Liver (tissue), 3 donors: ENCODE measurements around the gene IGFALS.

ENCODE experiments used
- RXRA ChIP-seq, 2 donors: IDR thresholded peaks; 2 replicates each; pipeline ENCODE4 v1.6.1; 2017 to 2018; ENCODE audit warnings: antibody characterized with exemption in 2 of 2, mild to moderate bottlenecking in 1 of 2
- SP1 ChIP-seq: IDR thresholded peaks from 2 replicates; pipeline ENCODE4 v1.6.1; 2018; ENCODE audit warnings: antibody characterized with exemption, mild to moderate bottlenecking
- TAF1 ChIP-seq: conservative IDR thresholded peaks from 2 replicates; pipeline ENCODE4 v1.6.1; 2016; ENCODE audit warnings: antibody characterized with exemption, mild to moderate bottlenecking
- YY1 ChIP-seq: IDR thresholded peaks from 2 replicates; pipeline ENCODE4 v1.6.1; 2016; ENCODE audit warnings: antibody characterized with exemption, mild to moderate bottlenecking
- TF ChIP-seq, protein P1 (sequence below): fragments of 150-350 bp; IDR thresholded peaks from 2 replicates; pipeline ENCODE4 v1.5.1; 2017; ENCODE audit warnings: improper control_type of control experiment, low read depth, low read length; ENCODE audit not compliant: missing input control
- TF ChIP-seq, protein P2 (sequence below): IDR thresholded peaks from 2 replicates; pipeline ENCODE4 v1.6.1; 2016; ENCODE audit warnings: antibody characterized with exemption, mild to moderate bottlenecking
- TF ChIP-seq, protein P3 (sequence below): IDR thresholded peaks from 2 replicates; pipeline ENCODE4 v1.6.1; 2016; ENCODE audit warnings: antibody characterized with exemption
- TF ChIP-seq, protein P4 (sequence below): IDR thresholded peaks from 2 replicates; pipeline ENCODE4 v1.6.1; 2016; ENCODE audit warnings: antibody characterized with exemption
- TF ChIP-seq, protein P5 (sequence below): IDR thresholded peaks from 2 replicates; pipeline ENCODE4 v1.6.1; 2016; ENCODE audit warnings: antibody characterized with exemption
- donor health status: healthy.
- donor health status: healthy.

DNA sequence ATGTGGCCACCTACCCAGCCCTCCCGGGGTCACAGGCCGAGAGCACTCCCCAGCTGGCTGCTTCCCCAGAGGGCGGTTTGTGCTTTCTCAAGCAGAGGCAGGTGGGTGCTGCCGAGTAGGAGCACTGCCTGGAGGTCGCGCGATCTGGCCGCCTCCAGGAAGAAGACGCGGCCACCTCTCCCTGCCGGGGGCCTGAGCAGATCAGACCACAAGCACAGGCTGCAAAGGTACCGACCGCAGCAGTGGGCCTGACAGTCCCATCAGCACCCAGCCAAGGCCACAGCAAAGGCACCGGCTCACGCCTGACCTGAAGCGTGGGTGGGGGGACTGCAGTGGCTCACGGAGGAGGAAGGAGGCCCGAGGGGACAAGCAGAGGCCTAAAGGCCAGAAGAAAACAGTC, 15.2 kb upstream of the IGFALS start:
- TF ChIP-seq, protein P1, sequence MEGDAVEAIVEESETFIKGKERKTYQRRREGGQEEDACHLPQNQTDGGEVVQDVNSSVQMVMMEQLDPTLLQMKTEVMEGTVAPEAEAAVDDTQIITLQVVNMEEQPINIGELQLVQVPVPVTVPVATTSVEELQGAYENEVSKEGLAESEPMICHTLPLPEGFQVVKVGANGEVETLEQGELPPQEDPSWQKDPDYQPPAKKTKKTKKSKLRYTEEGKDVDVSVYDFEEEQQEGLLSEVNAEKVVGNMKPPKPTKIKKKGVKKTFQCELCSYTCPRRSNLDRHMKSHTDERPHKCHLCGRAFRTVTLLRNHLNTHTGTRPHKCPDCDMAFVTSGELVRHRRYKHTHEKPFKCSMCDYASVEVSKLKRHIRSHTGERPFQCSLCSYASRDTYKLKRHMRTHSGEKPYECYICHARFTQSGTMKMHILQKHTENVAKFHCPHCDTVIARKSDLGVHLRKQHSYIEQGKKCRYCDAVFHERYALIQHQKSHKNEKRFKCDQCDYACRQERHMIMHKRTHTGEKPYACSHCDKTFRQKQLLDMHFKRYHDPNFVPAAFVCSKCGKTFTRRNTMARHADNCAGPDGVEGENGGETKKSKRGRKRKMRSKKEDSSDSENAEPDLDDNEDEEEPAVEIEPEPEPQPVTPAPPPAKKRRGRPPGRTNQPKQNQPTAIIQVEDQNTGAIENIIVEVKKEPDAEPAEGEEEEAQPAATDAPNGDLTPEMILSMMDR: no peak
- TF ChIP-seq, protein P2, sequence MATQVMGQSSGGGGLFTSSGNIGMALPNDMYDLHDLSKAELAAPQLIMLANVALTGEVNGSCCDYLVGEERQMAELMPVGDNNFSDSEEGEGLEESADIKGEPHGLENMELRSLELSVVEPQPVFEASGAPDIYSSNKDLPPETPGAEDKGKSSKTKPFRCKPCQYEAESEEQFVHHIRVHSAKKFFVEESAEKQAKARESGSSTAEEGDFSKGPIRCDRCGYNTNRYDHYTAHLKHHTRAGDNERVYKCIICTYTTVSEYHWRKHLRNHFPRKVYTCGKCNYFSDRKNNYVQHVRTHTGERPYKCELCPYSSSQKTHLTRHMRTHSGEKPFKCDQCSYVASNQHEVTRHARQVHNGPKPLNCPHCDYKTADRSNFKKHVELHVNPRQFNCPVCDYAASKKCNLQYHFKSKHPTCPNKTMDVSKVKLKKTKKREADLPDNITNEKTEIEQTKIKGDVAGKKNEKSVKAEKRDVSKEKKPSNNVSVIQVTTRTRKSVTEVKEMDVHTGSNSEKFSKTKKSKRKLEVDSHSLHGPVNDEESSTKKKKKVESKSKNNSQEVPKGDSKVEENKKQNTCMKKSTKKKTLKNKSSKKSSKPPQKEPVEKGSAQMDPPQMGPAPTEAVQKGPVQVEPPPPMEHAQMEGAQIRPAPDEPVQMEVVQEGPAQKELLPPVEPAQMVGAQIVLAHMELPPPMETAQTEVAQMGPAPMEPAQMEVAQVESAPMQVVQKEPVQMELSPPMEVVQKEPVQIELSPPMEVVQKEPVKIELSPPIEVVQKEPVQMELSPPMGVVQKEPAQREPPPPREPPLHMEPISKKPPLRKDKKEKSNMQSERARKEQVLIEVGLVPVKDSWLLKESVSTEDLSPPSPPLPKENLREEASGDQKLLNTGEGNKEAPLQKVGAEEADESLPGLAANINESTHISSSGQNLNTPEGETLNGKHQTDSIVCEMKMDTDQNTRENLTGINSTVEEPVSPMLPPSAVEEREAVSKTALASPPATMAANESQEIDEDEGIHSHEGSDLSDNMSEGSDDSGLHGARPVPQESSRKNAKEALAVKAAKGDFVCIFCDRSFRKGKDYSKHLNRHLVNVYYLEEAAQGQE: no peak
- TF ChIP-seq, protein P3, sequence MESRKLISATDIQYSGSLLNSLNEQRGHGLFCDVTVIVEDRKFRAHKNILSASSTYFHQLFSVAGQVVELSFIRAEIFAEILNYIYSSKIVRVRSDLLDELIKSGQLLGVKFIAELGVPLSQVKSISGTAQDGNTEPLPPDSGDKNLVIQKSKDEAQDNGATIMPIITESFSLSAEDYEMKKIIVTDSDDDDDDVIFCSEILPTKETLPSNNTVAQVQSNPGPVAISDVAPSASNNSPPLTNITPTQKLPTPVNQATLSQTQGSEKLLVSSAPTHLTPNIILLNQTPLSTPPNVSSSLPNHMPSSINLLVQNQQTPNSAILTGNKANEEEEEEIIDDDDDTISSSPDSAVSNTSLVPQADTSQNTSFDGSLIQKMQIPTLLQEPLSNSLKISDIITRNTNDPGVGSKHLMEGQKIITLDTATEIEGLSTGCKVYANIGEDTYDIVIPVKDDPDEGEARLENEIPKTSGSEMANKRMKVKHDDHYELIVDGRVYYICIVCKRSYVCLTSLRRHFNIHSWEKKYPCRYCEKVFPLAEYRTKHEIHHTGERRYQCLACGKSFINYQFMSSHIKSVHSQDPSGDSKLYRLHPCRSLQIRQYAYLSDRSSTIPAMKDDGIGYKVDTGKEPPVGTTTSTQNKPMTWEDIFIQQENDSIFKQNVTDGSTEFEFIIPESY: no peak
- TF ChIP-seq RXRA (IDR thresholded peaks at IDR 0.05) (no peak), YY1 (no peak), SP1 (no peak), TAF1 (no peak)
- TF ChIP-seq, protein P4, sequence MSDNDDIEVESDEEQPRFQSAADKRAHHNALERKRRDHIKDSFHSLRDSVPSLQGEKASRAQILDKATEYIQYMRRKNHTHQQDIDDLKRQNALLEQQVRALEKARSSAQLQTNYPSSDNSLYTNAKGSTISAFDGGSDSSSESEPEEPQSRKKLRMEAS: no peak
- TF ChIP-seq, protein P5, sequence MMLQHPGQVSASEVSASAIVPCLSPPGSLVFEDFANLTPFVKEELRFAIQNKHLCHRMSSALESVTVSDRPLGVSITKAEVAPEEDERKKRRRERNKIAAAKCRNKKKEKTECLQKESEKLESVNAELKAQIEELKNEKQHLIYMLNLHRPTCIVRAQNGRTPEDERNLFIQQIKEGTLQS: no peak
